Measurements from ENCODE around the gene TRIB2. TPM values are rescaled to one million over a fixed set of nuclear protein-coding genes. Genes with fewer than 3 reads are reported as not detected.
"Not testable (repeated sequence)": the region's sequence is repeated elsewhere in the genome, so short reads cannot be mapped to it uniquely, and the experiment has no call there.

Gene TRIB2
- 5.7 and 8.6 TPM in 2 replicates for total RNA-seq (2014; rRNA removed; shearing (Covaris generic))

DNA sequence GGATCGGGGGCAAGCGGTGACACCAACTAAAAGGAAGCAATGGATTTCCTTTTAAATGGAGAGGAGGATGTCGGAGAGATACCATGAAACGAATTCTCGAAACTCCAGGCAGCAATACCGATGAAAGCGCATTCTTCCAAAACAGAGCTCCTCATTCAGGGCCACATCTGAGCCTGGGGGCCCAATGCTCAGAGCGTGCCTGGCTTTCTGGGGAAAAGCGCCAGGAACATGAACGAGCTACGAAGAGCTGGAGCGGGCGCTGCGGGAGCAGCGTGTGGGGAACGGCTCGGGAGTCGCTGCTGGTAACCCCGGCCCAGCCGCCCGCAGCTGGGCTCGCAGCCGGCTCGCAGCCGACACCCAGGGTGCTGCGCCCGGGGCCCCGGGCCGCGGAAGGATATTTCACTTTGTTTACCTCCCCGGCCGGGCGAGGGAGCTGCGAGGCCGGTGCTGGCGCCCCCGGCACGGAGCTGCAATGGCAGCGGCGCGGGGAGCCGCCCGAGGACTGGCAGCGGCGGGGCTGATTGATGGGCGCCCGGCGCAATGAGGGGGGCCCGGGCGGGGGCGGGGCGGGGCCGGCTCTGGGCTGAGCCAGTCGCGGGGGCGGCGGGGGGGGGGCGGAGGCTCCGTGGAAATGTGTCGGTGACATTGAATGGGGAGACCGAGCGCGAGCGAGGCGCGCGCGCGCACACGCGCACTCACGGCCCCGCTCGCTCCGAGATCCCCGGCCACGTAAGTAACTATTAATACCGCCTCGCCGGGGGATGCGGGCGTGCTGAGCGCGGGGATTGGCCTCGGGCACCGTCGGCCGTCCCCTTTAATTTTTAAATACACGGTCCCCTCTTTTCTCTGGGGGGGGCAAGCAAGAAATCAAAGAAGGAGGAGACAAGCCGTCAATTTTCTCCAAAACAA lies at the start of gene TRIB2:
Gene TRIB2, plus strand, starts transcription at position 655 of the 909 bp plus-strand sequence. CDS start 1,372 bp downstream, outside the sequence.
- DNase-seq (ENCODE audit: low spot score) = peak; percentile 48

DNA sequence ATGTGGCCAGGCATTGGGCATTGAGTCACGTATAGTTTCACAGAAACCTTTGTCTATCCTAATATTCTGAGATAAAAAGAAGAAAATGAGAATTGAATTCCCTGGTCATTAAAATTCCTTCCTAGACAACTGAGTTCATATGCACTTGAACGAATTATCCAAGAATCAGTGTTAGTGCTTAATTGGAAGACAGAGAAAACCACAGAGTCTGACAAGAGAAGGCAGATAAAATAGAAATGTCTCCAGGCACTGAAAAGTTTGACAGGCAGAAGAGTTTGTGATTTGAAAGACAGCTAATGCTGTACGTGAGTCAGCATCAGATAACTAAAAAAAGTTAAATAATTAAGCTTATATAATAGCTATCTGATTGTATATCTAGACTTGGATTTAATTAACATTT lies 47.7 kb upstream of the TRIB2 start:
- DNase-seq (ENCODE audit: low spot score) = no peak

DNA sequence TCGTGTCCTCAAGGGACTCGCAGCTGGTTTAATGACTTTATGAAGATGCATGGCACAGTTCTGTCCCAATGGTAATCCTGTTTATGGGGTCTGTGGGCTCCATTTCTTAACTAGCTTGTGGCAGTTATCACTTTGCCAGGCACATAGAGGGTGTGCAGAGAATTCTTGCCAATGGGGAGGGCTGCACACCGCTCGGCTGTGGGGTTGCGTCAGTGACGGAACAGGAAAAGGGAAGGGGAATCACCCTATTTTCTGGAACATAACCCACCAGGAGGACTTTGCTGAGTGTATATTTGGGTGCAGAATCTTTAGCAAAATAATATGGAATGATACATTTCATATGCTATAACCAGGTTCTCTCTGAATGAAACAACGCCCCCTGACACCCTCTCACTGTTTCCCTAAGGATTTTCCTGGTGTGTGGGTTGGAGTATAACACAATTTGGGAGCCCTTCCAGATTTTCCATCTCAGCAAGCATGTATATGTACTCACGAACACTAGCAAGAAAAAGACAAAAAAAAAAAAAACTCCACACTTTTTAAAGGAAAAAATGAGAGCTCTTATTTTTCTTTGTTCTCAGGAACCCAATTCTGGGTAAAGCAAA lies 43.9 kb upstream of the TRIB2 start:
- no peak for DNase-seq (ENCODE audit: low spot score)

DNA sequence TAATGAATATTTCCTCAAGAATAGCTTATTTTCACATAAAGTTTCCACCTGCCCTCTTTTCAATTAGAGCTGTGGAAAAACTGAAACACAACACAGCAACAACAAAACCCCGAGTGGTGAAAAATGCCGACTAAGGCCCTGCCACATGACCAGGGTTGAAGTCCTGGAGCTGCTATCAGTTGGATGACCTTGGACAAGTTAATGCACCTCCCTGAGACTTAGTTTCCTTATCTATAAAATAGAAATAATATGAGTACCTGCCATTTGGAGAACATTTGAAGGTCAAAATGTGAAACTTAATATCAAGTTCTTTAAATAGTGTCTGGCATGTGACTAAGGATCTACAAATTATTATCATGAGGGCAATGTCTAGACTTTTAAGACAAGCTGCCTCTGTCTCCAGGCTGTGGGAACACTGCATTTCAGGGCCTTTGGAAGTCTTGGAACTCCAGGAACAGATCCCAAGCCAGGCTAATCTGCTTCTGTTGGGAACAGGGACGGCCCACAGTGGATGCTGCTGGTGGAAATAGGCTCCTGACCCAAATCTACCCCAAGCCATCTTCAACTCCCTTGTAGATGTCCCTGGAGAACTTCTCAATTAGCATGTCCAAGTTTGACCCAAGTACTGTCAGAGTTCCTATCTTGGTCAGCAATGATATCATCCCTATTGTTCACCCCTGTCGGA lies 42.0 kb upstream of the TRIB2 start:
- no peak for DNase-seq (ENCODE audit: low spot score)

DNA sequence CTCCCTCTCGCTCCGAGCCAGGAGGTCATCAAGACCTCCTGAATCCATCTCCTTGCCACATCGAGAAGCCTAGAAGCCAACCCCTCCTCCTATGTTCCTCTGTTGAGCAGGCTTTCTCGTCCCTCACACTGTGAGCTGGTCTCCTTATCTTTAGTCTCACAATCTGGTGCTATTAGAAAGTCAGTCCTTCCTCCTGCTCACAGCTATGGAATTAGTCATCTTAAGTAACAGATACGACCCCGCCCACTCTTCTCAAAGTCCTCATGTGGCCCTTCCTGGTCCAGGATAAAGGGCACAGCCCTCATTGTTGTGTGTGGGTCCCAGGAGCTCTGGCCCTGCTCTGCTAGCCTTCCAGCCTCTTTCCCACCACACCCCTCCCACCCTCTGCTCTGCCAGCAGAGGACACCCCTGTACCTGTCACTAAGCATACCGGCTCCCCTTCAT lies 41.4 kb upstream of the TRIB2 start:
- peak; percentile 44 for DNase-seq (ENCODE audit: low spot score)

DNA sequence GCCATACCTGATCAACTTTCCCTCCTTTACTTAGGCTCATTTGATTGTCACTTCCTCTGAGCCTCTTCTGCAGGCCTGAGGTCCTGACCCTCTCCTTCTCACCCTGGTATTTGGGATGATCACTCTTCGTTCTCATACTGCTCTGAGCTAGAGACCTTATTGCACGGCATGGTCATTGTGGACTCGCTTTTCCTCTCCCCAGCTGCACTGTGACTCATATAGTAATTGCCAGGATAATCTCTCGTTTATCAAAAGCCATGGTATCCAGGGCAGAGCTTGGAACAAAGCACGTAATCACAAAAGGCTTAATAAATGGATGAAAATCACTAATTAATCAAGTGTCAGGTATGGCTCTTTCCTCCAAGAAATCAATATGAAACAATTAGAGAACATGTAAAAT lies 40.9 kb upstream of the TRIB2 start:
- peak; percentile 35 for DNase-seq (ENCODE audit: low spot score)

DNA sequence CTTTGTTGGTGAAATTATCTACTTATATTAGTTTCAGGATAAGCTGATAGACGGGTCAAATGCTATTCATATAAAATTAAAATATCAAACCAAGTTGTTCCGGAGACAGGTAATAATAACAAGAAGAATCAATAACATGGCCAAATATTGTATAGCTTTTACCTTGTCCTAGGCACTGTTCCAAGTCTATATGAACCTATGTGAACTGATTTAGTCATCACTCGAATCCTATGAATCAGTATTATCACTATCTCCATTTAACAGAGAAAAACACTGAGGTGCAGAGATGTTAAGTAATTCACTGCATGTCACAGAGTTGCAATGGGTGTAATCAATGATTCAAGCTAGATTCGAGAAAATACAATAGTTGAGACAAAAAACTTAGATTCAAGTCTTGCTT lies 40.0 kb upstream of the TRIB2 start:
- no peak for DNase-seq (ENCODE audit: low spot score)

DNA sequence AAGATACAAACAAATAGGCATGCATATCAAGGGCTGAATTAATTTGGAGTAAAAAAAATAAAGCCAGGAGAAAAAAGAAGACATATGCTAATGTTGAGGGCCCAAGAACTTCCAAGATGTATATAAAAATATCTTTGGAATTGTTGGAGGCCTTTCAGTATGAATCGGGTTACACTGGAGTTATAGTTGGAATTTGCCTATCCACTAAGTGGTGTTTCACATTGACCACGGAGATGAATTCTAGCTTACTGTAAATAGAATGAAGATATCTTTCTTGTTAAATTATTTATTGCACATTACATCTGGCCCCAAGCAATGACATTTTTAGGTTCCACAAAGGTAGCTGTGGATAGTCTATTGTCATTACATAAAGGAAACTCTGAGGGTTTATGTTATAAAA lies 38.5 kb upstream of the TRIB2 start:
- DNase-seq (ENCODE audit: low spot score) = no peak

DNA sequence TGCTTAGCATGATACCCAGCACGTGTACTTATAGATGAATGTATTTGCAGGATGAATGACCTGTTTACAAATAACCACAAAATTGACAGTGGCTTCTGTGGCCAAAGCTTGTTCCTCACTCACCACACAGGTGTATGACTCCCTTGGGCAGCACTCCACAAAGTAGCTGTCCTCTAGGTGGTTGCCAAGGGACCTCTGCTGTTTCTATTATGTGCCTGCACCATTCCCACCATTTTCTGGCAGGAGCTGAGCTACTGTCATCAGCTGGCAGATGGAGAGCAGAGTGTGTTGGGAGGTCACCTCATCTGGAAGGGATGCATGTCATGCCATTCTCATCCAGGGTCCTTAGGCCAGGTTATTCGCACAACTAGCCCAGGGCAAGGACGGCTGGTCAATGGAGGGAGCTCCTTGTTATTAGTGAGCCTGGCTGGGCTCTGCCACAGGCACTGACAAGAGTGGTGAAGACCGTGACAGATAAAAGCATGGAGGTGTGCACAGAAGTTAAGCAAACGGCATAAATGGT lies 37.1 kb upstream of the TRIB2 start:
- DNase-seq (ENCODE audit: low spot score) = no peak

DNA sequence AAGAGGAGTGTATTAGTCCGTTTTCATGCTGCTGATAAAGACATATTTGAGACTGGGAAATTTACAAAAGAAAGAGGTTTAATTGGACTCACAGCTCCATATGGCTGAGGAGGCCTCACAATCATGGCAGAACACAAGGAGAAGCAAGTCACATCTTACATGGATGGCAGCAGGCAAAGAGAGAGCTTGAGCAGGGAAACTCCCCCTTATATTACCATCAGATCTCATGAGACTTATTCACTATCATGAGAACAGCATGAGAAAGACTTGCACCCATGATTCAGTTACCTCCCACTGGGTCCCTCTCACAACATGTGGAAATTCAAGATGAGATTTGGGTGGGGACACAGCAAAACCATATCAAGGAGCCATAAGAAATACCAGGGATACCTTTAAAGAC lies 36.6 kb upstream of the TRIB2 start:
- not testable (repeated sequence) for DNase-seq (ENCODE audit: low spot score)

DNA sequence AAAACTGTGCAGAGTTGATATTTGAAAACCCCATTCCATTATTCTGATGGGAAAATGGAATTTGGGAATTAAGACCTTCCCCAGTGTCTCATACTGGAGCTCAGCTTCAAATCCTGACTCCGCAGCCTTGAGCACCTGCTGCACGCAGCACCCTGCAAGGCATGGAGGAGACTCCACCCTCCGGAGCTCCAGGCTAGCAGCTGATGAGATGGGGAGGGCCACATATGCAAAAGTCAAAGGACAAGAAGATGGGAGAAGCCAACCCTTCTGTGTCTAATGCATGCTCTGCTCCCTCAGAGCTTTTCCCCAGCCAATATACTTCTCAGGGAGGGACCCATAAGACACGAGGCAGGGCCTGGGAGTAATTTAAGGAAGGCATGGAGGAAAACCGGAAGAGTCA lies 34.7 kb upstream of the TRIB2 start:
- DNase-seq (ENCODE audit: low spot score) = no peak

DNA sequence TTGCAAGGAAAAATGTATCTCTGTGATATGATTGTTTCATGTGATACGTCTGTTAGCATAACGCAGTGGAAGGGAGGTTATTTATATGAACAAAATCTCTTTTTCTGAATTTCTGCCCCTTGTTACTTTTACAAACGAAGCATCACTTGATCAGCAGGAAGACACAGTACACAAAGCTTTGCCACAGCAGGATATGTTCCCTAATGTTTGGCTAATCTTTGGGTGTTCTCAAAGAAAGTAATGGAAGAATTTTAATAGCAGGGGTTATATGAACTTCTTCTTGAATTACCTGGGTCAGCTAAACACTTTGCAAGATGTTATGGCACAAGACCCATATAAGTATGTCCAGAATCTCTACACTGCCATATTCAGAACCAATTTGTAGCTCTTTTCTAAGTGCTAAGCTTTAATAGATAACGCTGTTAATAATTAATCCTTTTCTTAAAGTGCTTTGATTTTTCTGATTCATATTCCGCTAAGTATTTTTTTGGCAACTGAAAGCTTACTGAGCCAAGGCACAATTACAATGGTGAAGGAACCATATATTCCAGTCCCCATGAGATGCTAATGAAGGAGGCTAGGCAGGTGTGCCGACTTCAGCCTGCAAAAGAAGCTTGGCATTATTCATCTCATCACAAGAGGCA lies 33.2 kb upstream of the TRIB2 start:
- DNase-seq (ENCODE audit: low spot score) = no peak

DNA sequence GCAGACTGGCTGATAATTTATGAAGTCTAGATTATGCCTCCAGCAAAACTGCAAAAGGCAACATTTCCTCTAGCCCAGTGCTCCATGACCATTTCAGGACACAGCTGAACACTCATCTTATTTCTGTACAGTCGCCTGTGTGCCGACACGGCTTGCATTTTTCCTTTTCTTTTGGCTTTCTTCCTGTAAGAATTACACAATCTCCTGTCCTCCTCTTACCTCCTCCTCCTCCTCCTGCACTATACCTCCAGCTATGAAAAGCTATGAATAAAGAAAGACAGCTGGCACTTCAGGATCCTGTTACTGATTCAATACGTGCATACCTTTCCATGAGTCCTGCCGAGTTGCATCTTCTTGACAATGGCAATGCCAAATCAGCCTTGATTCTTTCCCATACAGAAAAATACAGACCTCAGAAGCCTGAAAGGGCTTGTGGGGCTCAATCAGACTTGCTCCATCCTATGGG lies 32.2 kb upstream of the TRIB2 start:
- no peak for DNase-seq (ENCODE audit: low spot score)

DNA sequence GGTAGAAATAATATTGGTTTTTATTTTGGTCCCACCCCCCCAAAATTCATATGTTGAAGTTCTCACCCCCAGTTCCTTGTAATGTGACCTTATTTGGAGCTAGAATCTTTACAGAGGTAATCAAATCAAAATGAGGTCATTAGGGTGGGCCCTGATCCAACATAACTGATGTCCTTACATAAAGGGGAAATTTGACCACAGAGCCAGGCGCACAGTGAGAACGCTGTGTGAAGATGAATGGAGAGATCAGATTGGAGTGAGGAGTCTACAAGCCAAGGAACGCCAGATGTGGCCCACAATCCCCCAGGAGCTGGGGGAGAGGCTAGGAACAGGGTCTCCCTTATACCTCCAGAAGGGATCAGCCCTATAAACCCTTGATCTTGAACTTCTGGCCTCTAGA lies 31.6 kb upstream of the TRIB2 start:
- DNase-seq (ENCODE audit: low spot score) = no peak

DNA sequence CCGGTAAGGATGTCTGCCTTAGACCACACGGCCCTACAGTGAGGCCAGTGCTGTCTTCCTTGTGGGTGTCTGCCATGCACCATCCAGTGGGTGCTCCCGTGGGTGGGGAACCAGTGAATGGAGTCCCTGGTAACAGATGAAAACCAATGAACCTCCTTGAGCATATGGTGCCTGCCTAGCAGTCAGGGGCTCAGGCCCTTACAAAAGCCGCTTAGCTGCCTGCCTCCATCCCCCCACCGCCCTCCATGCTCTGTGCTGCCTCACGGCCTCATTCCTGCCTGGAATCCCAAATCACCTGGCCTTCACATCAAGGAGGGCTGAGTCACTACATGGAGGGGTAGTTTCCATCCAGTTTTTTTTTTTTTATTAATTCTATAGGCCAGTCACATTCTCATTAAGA lies 30.8 kb upstream of the TRIB2 start:
- no peak for DNase-seq (ENCODE audit: low spot score)

DNA sequence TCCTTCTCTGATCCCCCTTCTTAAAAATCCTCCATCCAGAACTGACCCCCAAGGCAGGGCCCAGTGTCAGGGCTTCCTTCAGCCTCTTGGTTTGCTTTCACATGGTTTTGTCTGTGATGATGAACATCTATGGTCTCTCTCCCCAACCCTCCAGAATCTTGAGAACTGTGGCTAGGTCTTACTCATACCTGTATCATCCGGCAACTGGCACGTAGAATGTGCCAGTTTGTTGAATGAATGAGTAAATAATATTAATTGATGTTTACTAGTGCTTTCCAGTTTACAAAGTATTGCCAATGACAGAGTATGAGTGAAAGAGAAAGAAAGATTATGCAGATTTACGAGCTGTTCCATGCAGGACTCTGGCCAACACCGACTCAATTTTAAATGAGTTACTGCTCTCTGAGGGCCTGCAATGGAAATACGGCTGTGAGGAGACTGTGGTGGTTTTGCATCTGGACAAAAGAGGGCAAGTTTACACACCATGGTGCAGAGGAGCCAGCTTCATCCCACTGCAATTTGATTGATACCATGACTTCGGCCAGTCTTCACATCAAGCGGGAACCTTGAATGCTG lies 29.9 kb upstream of the TRIB2 start:
- no peak for DNase-seq (ENCODE audit: low spot score)

DNA sequence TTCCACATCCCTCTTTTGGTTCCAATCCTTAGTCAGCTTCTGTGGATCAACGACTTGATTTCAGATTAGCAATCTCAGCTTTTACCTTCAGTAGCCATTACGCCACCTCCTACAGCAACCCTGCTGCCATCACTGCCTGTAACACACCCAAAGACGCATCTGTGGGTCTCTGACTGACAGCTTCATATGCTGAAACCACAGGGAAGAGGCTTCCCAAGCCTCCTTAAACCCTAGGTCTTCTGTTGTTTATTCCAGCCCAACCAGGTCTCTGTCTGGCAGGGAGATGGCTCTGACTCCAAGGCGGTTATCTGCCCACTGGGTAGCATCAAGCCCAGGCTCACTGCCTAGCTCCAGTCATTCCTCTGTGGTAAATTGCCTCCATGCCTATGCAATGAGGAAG lies 28.6 kb upstream of the TRIB2 start:
- DNase-seq (ENCODE audit: low spot score) = no peak

DNA sequence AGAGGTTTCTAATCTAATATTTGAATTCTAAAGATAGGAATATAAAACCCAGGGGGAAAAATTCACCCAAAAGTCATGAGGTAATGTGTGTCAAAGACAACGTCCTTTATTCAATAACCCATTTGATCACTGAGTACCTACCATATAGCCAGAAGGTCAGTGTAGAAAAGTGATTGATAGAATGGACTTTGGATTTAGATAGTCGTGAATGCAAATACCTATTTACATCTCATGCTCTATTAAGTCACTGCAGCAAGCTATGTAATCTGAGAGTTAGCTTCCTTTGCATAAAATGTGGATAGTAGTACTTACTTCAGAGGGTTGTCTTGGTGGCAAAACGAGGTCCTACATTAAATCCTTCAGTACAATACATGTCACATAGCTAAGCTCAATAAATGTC lies 27.8 kb upstream of the TRIB2 start:
- no peak for DNase-seq (ENCODE audit: low spot score)

DNA sequence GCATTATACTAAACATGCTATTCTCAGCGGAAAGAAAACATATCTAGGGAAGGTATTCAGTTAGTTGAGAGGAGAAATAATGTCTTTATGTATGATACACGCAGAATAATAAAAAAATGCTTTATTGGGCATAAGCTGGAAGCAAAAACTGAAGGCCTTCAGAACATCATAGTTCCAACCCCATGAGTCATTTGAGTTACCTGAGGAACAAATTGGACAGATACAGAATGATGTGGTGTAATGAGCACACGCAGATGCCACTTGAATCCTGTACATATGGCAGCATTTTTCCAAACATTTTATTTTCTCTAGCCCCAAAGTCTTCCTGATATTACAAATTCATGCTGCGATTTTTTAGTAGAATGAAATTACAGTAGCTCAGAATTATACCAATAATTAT lies 23.2 kb upstream of the TRIB2 start:
- no peak for DNase-seq (ENCODE audit: low spot score)

DNA sequence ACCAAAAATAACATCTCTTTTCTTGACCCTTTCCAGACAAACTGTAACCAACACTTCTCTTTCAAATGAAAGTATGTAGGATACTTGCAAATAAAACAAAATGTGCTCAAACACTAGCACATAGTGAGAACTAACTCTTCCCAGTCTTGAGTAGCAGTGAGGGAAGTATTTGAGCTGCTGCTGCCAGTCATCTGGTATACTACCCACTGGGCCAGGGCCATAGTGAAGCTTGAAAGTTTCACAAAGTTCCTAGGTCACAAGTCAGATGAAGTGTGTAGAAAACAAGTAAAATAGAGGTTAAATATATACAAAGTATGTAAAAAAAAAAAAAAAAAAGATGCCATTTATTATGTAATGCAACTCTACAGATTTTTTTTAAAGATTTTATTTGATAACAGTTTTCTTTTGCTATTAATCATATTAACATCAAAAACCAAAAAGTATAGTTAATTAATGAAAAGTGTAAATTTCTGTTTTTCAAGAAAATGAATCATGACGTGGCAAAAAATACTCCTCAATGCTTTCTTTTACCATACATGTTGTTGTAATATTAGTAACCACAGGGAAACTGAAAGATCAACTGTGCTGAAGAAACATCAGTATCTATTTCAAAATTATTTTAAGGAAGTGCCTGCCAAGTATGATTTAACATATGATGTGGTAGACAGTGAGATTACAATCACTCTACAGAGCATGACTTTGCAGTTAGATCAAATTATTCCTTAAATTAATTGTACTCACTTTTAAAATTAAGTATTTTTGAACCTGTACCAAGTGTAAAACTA lies 21.6 kb upstream of the TRIB2 start:
- no peak for DNase-seq (ENCODE audit: low spot score)
